Right renal pelvis (tissue), 4 donors: Measurements from ENCODE around the gene TRMT6. TPM values are rescaled to one million over a fixed set of nuclear protein-coding genes. Genes with fewer than 3 reads are reported as not detected.

Experiments used
- DNase-seq, 4 donors: peaks; one replicate each; pipeline ENCODE4 v3.0.0-alpha.2; 2013; ENCODE audit warnings: low read depth in 4 of 4, low spot score in 3 of 4, missing footprints in 1 of 4
- polyA plus RNA-seq, 4 donors: library from polyadenylated mRNA; unstranded; fragments of 120-200 nt; gene quantifications; one replicate each; pipeline ENCODE4 v1.2.1, GENCODE V29; 2013; ENCODE audit not compliant: insufficient read length in 4 of 4

TRMT6 gene
- polyA plus RNA-seq, 4 donors: 17.2 to 21.6 (median 20.1) TPM

- no peak for DNase-seq
Observed at GRCh38 chr20:5968462-5968861, 18.1 kb upstream of the TRMT6 start.

- no peak for DNase-seq
Observed at GRCh38 chr20:5967469-5967868, 17.1 kb upstream of the TRMT6 start.

- no peak for DNase-seq
Observed at GRCh38 chr20:5949943-5950270, 426 bp downstream of the TRMT6 start.

GRCh38 chr20:5947276-5947675 is 3.1 kb downstream of the TRMT6 start:
- DNase-seq: no peak

GRCh38 chr20:5945963-5946362 is 4.4 kb downstream of the TRMT6 start:
- DNase-seq: no peak

- DNase-seq: no peak
Observed at GRCh38 chr20:5938456-5939029, 11.8 kb downstream of the TRMT6 start.

GRCh38 chr20:5936238-5936637 is 14.1 kb downstream of the TRMT6 start:
- DNase-seq: no peak

- no peak for DNase-seq
Observed at GRCh38 chr20:5935384-5935783, 14.9 kb downstream of the TRMT6 start.

- no peak for DNase-seq
Observed at GRCh38 chr20:5933802-5934436, 16.4 kb downstream of the TRMT6 start.

- DNase-seq: no peak
Observed at GRCh38 chr20:5932796-5933195, 17.5 kb downstream of the TRMT6 start.

- DNase-seq: no peak
Observed at GRCh38 chr20:5931411-5931810, 18.9 kb downstream of the TRMT6 start.

- DNase-seq: no peak
Observed at GRCh38 chr20:5928836-5929715, 21.3 kb downstream of the TRMT6 start.

- DNase-seq: no peak
Observed at GRCh38 chr20:5927749-5928462, 22.4 kb downstream of the TRMT6 start.

- DNase-seq: no peak
Observed at GRCh38 chr20:5925551-5925950, 24.8 kb downstream of the TRMT6 start.

- no peak for DNase-seq
Observed at GRCh38 chr20:5923493-5923892, 26.8 kb downstream of the TRMT6 start.

GRCh38 chr20:5920581-5920980 is 29.8 kb downstream of the TRMT6 start:
- no peak for DNase-seq

- no peak for DNase-seq
Observed at GRCh38 chr20:5919626-5920544, 30.4 kb downstream of the TRMT6 start.

GRCh38 chr20:5918856-5919625 is 31.3 kb downstream of the TRMT6 start:
- DNase-seq: no peak

GRCh38 chr20:5914859-5915258 is 35.5 kb downstream of the TRMT6 start:
- DNase-seq: no peak
